HG02623 (cell line): ENCODE measurements around the gene NARF.

Experiments used
- ATAC-seq: cut with Tn5 transposase; IDR thresholded peaks from one replicate; pipeline ENCODE4 v1.9.1; 2021; ENCODE audit warnings: moderate library complexity; ENCODE audit not compliant: unreplicated experiment

Gene NARF

DNA sequence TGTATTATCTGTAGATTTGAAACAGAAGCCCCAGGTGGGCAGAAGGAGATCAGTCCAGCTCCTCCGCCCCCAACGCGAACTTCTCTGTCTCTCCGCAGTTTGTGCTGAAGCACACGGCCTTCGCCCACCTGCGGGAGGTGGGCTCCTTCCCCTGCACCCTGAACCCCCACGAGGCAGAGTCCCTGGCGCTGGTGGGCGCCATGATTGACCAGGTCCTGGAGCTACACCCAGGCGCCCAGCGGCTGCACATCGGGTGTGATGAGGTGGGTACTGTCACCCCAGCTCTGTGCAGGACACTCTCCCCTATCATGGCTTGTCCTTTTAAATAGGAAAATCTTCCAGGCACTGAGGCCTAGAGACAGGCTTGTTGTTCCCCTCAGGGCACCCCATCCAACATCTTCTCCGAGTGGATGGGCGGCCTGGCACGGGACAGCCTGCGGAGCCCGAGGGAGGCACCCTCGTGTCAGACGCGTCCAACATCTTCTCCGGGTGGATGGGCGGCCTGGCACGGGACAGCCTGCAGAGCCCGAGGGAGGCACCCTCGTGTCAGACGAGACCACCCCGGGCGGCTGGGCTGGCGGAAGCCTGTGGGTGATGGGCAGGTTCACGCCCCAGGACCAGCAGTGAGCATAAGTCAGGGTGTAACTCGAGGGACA lies 24.9 kb upstream of the NARF start:
- no peak for ATAC-seq

DNA sequence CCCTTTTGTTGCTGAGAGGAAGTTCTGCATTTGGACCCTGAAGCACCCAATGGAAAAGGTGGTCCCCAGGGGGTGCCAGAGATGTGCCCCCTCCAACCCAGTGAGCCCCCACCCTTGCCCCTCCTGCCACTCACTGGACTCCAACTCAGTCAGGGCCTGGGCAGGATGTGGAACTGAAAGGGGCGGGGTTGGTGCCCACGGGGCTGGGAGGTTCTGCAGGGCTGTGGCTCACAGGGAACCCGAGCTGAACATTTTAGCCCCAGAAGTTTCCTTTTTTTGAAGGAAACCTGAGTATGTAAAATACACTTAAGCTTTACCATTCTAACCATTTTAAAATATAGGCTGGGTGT lies 24.4 kb upstream of the NARF start:
- ATAC-seq, result no peak

DNA sequence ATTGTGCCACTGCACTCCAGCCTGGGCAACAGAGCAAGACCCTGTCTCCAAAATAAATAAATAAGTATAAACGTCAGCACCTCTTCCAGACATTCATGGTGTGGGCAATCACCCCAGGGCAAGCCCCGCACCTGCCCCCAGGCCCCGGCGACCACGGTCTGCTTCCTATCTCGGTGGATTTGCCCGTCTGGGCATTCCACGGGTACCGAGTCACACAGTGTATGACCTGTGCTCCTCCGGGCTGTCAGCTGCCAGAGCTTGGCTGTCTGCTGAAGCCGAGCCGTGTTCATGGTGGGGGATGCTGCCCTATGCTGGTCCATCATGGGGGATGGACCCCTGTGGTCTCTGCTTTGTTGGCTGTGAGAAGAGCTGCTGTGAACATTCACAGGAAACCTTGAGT lies 23.4 kb upstream of the NARF start:
- ATAC-seq, result no peak

DNA sequence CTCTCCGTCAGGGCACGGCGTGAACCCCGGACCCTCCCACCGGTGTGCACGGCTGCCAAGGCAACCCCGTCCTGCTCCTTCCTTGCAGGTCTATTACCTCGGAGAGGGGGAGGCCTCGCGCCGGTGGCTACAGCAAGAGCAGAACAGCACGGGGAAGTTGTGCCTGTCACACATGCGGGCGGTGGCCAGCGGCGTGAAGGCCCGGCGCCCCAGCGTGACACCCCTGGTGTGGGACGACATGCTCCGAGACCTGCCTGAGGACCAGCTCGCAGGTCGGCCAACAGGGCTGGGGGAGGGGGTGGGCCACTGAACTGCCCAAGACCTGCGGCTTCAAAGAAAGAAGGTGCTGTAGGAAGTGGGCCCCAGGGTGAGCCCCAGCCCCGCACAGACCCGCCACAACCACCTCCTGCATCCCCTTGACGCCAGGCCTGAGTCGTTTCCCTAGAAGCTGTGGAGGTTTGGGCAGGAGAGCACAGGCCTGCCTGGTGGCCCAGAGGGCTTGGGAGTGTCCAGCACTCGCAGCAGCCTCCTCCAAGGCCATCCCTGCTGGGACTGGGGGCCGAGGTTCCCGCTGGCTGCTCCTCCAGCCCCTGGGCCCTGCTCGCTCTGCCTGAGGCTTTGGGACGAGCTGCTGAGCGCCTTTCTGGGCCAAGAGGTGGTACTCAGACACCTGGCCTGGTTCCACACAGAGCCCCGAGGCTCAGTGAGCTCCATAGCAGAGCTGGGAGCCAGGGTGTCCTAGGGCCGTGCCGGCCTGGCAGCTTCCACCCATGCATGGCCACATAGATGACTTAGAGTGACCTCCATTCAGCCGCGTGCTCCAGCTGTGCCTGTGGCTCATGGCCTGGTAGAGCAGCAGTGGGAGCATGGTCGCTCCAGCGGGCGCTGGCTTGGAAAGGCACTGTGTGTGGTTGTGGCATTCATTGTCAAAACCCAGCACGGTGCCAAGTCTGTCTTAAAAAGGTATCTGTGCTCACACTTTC lies 22.6 kb upstream of the NARF start:
- no peak for ATAC-seq

DNA sequence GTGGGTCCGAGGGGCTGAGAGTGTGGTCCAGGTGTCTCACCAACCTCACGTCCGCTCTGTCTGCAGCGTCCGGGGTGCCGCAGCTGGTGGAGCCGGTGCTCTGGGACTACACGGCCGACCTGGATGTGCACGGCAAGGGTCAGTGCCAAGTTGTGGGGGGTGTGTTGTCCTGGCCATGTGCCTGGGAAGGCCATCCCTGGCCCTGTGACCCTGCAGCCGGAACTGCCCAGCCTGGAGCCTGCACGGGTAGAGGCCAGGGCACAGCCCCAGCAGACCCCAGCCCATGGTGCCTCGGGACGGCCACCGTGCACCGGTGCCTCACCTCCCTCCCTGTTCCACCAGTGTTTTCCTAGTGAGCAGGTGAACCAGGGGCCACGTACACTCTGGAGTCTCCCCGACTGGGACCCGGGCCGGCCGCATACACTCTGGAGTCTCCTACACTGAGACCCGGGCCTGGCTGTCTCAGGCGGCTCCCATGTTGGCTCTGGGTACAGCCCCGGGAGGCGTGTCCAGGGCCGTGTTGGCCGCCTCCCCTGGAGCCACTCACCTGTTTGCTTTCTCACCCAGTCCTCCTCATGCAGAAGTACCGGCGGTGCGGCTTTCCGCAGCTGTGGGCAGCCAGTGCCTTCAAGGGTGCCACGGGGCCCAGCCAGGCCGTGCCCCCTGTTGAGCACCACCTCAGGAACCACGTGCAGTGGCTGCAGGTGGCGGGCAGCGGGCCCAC lies 21.8 kb upstream of the NARF start:
- no peak for ATAC-seq

DNA sequence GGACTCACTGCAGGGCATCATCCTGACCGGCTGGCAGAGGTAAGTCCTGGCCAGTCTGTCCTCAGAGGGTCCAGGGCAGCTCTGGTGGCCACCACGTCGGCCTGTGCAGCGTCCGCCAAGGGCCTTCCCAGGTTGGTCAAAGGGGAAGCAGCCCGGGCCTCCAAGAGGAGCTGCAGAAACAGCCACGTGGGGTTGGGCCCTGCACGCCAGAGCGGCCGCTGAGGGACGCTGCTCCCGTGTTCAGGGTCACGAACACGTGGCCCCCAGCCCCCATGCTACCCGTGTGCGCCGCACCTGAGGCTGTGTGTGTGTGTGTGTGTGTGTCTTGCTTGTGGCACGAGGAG lies 21.2 kb upstream of the NARF start:
- no peak for ATAC-seq

DNA sequence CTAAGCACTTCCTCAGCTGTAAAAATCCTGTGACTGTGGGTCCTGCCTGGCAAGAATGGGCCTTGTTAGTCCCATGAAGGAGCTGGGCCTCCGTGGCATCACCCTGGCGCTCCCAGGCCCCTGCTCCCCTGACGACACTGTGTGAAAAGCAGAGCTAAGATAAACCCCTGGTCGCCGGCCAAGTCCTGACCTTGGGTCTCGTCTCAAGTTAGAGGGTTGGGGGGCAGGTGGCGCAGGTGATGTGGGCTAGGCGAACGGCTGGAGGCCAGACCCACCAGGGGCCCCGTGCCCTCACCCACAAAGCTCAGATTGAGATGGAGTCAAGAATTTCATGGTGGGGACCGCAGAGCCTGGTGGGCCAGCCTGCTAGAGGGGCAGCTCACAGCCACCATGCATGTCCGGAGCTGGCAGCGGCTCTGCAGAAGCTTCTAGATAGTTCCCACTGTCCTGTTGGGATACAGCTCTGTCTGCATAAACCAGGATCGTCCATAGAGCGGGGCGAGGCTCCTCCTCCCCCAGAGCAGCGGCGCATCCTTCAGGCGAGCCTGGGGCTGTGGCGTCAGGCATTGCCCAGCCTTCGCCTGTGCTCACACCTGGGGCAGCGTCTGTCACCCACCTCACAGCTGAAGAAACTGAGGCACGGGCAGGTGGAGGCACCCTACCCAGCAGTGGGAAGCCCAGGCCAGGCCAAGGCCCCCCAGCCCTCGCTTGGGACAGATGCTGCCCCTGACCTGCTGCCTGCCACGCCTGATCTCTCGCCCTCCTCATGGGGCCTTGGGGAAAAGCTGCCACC lies 19.9 kb upstream of the NARF start:
- ATAC-seq, result no peak

DNA sequence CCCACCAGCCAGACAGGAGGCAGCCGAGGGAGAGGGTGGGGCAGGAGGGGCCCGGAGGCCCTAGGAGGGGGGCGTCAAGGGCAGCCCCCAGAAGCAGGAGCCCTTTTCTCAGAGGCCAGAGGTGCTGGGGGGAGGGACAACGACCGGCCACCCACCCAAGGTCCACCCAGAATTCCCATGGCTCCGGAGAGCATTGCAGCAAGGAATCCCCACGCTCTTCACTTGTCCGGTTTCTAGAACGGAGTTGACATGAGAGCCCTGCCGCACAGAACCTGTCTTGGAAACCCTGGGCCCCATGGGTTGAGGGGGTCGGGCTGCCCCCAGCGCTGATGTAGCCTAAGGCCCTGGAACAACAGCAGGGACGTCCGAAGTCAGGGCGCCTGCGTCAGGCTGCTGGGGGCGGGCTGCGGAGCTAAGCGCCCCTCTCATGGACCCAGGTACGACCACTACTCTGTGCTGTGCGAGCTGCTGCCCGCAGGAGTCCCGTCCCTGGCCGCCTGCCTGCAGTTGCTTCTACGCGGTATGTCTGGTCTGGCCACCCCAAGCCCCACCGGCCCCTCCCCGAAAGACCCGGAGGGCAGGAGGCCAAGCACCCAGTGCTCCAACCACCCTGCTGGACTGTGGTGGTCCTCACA lies 19.2 kb upstream of the NARF start:
- no peak for ATAC-seq

DNA sequence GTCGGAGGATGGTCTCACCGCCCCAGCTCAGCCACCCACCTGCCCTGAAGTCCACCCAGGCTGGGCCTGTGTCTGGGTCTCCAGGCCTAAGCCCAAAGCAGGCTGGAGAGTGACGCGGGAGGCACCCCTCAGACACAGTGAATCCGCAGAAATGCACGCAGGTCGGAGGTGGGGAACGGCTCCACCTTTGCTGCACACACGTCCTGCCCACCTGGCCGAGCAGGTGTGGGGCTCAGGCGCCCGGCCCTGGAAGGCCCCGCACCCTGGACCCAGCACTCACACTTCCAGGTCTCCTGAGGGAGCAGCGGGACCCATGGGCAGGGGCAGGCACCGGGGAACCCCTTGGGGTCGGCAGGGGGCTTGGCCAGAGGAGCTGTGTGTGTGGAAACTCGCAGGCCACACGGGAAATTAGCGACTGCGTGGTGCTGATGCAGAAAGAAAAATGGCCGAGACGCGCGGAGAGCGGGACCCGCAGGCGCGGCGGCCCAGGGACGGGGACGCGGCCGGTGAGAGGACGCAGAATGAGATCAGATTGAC lies 18.6 kb upstream of the NARF start:
- ATAC-seq, result no peak

DNA sequence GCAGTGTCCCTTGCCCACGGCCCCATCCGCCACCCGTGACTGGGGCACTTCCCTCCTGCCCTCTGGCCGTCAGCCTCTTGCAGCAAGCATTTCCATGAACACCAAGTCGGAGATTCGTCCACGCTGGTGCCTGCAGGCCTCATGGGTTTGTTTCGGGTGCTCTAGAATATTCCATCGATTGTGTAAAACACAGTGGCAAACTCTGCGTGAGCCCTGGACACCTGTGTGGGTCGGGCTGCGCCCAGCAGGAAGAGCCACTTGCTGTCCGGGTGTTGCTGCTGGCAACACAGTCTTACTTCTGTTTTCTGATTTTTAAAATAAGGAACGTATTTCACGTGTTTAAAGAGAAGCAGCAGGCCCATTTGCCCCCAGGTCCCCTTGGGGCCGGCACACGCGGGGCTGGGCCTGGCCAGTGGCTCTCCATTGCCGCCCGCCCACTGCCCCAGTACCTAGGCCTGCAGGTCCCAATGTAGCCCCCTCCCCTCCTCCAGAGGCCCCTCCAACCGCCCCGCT lies 18.0 kb upstream of the NARF start:
- ATAC-seq, result no peak

DNA sequence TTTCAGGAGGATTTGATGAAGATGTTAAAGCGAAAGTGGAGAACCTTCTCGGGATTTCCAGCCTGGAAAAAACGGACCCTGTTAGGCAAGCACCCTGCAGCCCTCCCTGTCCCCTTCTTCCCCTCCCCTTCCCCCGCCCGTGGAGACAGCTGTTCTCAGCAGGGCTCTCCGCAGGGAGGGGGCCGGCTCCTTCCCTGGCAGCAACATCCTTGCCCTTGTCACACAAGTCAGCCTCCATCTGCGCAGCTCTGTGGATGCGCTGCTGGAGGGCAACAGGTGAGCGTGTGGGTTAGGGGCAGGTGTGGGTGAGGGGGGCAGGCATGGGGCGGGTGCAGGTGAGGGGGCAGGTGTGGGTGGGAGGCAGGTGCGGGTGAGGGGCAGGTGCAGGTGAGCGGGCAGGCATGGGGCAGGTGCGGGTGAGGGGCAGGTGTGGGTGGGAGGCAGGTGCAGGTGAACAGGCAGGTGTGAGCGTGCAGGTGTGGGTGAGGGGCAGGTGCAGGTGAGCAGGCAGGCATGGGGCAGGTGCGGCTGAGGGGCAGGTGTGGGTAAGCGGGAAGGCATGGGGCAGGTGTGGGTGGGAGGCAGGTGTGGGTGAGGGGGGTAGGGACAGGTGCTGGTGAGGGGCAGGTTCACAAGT lies 17.4 kb upstream of the NARF start:
- ATAC-seq, result no peak

DNA sequence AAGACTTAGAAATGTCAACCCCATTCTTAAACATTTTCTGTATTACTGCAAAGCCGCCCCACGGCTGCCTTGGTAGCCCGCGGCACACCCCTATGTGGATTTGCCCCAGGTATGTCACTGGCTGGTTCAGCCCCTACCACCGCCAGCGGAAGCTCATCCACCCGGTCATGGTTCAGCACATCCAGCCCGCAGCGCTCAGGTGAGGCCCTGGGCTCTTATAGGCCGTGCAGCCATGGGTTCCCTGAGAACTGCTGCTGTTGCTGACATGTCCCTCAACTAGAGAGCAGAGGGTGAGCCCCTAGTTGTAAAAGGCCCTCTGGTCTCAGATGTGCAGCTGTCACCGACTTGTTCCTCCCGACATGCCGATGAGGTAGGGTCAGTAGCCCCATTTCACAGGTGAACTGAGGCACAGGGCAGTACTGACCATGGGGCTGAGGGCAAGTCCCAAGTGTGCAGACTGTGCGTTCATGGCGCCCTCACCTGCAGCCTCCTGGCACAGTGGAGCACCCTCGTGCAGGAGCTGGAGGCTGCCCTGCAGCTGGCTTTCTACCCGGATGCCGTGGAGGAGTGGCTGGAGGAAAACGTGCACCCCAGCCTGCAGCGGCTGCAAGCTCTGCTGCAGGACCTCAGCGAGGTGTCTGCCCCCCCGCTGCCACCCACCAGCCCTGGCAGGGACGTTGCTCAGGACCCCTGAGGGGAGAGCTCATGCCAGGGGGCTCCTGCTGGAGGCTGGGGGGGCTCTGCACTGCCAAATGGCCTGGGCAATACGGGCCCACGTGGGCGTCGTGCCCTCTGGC lies 16.7 kb upstream of the NARF start:
- ATAC-seq, result no peak

DNA sequence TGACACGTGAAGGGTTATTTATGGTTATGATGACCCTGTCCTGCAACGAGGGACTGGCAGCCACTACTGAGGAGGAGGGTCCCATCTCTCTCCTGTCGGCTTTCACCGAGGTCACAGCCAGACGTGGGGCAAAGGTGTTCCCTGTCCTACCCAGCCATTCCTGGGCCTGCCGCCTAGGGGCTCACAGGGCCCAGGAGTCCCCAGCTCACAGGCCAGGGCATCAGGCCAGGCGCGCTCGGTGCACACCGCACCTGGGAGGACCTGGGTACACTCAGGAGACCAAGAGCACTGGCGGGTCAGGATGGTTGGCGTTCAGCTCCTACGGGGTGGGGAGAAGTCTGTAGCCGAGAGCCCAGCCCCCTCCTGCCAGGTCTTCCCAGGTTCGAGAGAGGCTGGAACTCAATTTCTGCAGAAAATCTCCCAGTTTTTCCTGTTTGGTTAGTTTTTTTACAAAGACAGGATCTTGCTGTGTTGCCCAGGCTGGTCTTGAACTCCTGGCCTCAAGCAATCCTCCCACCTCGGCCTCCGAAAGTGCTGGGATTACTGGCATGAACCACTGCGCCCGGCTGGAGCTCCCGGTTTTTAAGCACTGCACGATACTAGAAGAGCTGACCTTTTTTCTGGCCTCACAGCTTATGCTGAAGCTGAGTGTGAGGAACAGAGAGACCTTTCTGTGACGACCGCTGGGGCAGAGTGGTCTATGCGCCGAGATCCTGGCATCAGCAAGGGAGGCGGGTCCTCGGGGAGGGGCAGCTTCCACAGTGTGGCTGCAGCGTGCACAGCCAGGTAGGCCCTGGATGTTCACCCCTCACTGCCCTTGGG lies 15.7 kb upstream of the NARF start:
- no peak for ATAC-seq

DNA sequence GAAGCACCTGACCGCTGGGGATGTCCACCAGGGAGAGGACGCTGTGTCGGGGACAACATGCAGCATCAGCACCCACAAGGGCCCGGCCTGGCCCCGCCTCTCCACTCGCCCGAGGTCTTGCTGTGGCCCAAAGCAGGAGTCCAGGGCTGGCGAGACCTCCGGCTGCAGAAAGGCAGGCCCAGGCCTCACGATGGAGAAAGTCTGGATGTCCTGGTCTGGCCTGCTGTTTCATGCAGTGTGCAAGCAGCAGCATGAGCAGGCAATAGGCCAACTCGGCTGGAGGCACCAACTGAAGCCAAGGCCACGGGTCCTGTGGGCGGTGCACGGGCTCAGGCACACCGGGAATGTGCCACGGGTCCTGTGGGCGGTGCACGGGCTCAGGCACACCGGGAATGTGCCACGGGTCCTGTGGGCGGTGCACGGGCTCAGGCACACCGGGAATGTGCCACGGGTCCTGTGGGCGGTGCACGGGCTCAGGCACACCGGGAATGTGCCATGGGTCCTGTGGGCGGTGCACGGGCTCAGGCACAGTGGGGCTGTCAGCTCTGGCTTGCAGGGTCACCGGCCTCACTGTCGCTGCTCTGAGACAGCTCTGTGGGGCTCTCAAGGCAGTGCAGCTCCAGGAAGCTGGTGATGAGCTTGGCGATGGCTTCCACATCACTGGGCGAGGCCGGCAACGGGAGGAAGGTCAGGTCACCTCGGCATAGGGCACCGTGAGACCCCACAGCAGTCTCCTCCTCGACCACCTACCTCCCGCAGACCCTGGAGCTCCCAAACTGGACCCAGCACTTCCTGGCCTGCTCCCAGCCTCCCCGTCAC lies 14.9 kb upstream of the NARF start:
- no peak for ATAC-seq

DNA sequence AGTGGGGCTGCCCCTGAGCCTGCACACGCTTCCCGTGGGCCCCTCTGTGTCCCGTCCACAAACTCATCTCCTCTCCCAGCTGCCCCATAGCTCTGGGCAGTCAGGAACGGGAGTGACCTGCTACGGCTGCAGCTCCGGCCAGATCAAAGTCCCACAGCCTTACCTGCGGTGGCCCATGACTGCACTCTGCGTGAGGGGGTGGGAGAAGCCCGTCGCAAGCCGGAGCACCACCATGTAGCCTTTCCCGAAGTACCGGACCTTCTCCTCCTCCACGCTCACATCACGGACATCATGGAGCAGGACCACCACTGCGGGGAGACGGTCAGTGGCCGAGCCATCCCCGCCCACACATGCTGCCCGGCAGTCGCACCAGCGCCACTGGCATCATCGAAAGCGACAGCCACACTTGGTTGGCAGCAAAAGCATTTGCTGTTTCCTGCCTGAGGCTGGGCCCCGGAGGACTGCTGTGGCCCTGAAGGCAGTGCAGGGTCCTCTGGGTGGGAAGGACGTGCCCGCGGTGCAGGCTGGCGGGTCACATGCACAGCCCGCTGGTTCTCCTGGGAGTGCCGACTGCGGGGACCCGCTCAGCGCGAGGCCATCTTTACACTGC lies 14.2 kb upstream of the NARF start:
- ATAC-seq, result no peak

DNA sequence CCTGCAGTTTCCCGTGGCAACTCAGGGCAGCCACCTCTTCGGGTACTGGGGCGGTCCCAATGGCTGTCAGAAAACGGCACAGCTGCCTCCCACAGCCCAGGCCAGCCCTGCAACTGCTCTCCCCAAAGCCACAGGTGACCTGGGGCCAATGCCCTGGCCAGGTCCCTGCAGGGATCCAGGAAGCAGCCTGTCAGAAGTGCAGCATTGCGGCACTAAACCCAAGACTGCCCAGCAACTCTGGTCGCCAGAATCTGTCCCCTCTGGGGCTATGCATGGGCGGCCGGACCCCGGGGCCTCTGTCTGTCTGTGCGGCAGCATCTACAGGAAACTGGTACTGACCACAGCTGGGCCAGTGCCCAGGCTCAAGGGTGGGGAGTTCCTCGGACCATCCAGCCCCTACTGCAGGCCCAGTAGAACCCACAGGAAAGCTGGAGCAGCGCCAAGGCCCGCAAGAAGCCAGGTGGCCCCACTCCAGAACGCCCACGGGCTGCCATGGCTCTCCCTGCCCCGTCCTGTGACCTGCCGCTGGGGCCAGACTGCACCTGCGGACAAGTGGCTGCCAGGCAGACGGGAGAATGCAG lies 13.5 kb upstream of the NARF start:
- ATAC-seq, result no peak
